ENCODE data around the gene SLC1A7.

The SLC1A7 gene

GRCh38 chr1:53129891-53130597 lies 12.4 kb downstream of the SLC1A7 start:
- TF ChIP-seq CTCF (IDR thresholded peaks at IDR 0.05; ENCODE audit: insufficient read depth, low read length, missing control alignments): no peak
- DNase-seq (ENCODE audit: low read depth, low spot score): no peak
- no peak overlapping the region for H3K4me3 ChIP-seq (ENCODE audit: low read depth, low read length)
- POLR2A ChIA-PET: no interaction called here
- CTCF ChIA-PET: no interaction called here

- H3K4me3 ChIP-seq (ENCODE audit: low read depth, low read length): no peak overlapping the region
- POLR2A ChIA-PET: no interaction called here
- DNase-seq (ENCODE audit: low read depth, low spot score): no peak
- CTCF ChIA-PET: no interaction called here
- TF ChIP-seq CTCF (IDR thresholded peaks at IDR 0.05; ENCODE audit: insufficient read depth, low read length, missing control alignments): no peak
Observed at GRCh38 chr1:53128401-53128800, 14.0 kb downstream of the SLC1A7 start.

GRCh38 chr1:53127546-53127945 lies 14.9 kb downstream of the SLC1A7 start:
- no peak for DNase-seq (ENCODE audit: low read depth, low spot score)
- CTCF ChIA-PET: interaction anchor here (1.2 kb wide), 1 partner anchor 20 kb away, joined by 4 read pairs; no protein-coding TSS in a partner anchor
- H3K4me3 ChIP-seq (ENCODE audit: low read depth, low read length): no peak overlapping the region
- TF ChIP-seq CTCF (IDR thresholded peaks at IDR 0.05; ENCODE audit: insufficient read depth, low read length, missing control alignments): no peak
- POLR2A ChIA-PET: no interaction called here

GRCh38 chr1:53126495-53126894 lies 15.9 kb downstream of the SLC1A7 start:
- no peak for TF ChIP-seq CTCF (IDR thresholded peaks at IDR 0.05; ENCODE audit: insufficient read depth, low read length, missing control alignments)
- DNase-seq (ENCODE audit: low read depth, low spot score): no peak
- POLR2A ChIA-PET: no interaction called here
- H3K4me3 ChIP-seq (ENCODE audit: low read depth, low read length): no peak overlapping the region
- CTCF ChIA-PET: interaction anchor here (1.2 kb wide), 1 partner anchor 21 kb away, joined by 4 read pairs; no protein-coding TSS in a partner anchor

- no peak overlapping the region for H3K4me3 ChIP-seq (ENCODE audit: low read depth, low read length)
- no peak for DNase-seq (ENCODE audit: low read depth, low spot score)
- ChIA-PET POLR2A (no interaction called here), CTCF (no interaction called here)
- no peak for TF ChIP-seq CTCF (IDR thresholded peaks at IDR 0.05; ENCODE audit: insufficient read depth, low read length, missing control alignments)
Observed at GRCh38 chr1:53125623-53126360, 16.6 kb downstream of the SLC1A7 start.

- no peak for TF ChIP-seq CTCF (IDR thresholded peaks at IDR 0.05; ENCODE audit: insufficient read depth, low read length, missing control alignments)
- ChIA-PET POLR2A (no interaction called here), CTCF (no interaction called here)
- no peak for DNase-seq (ENCODE audit: low read depth, low spot score)
- no peak overlapping the region for H3K4me3 ChIP-seq (ENCODE audit: low read depth, low read length)
Observed at GRCh38 chr1:53125122-53125521, 17.3 kb downstream of the SLC1A7 start.

Measured in AG04449 (cell line).